ENCODE results near the gene CAB39.

CAB39 gene

DNA sequence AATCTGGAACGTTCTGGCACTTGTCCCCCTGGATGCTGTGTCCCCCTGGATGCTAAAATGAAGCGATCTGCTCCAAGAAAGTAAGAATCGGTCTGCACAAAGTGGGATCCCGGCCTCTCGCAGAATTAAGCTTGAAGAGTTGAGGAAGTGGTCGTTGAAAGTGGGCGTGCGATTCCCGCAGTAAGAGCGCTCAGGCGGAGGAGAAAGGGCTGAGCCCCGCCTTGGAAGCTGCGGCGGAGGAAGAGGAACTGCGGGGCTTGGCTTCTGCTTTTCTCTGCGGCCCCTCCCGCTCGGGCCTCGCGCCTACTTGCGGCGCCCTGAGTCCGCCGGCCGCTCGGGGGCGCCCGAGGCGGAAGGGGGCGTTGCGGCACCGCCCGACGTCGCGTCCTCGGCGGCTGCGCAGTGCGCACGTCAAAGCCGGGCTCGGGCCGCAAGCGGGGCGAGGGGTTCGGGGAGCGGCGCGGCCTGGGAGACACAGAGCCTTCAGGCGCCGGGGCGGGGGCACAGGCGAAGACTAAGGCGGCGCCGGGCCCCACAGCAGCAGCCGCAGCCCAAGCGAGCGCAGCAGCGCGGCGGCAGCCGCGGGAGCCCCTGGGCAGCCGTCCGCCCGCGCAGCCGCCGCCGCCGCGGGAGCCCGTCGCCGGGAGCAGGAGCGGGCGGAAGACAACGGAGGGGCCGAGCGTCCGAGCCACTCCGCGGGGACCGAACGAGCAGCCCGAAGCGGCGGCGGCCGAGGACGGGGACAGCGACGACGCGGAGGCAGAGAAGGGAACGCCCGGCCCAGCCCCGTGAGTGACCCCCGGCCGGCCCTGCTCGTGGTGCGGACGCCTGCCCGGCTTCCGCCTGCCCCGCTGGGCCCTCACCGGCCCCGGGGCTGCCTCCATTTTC lies at the start of gene CAB39:
Gene CAB39, plus strand, starts transcription at position 400 of the 888 bp plus-strand sequence. CDS start 47,160 bp downstream, outside the sequence.
- DNase-seq (ENCODE audit: low read depth in 2 of 2) = peak; percentile 72 to 81

DNA sequence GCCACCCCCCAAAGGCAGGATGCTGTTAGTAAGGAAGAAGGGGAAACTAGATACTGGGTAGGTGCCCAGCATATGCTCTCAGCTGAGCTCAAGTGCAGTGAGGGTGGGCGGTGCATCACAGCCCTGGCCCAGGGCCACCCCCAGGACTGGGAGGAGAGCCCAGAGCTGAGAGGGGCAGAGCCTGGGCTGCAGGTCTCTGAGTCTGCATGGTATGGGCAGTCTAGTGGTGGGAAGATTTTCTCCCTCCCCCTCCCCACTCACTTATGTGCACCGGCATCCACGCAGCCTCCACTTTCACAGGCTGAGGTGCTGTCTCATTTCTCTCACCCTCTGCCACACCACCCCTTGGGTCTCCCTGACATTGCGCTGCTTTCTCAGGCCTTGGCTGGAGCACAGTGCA lies 48.5 kb upstream of the CAB39 start:
- no peak for DNase-seq (ENCODE audit: low read depth in 2 of 2)

DNA sequence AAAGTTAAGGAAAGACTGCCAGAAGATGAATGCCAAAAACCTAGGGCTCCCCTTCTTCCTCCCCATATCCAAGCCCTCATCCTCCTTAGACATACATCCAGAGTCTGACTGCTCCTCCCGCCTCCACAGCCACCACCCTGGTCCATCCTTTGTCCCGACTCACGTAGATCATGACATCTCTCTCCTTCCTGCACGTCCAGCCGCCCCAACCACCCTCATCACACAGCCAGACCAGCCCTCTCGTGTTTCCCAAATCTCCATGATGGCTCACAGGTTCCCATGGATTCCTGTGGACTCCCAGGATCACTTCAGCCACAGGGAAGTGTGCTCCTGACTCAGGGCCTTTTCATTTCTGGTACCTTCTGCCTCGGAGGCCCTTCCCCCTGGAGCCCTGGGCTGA lies 47.8 kb upstream of the CAB39 start:
- no peak for DNase-seq (ENCODE audit: low read depth in 2 of 2)

DNA sequence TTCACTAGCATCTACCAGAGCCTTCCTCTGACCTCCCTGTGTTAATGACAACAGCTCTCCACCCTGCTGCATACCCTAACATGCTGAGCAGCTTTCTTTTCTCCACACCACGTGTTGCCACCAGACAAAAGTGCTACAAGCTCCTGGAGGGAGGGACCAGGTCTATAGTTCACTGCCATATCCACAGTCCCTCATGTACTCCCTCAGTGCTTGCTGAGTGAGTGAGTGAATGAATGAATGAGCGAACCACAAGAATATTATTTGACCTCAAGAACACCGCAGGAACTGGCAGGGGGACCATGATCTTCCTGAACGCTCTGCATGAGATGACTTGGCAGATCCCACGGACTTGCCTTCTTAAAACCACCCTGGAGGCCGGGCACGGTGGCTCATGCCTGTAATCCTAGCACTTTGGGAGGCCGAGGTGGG lies 47.4 kb upstream of the CAB39 start:
- DNase-seq (ENCODE audit: low read depth in 2 of 2) = no peak

DNA sequence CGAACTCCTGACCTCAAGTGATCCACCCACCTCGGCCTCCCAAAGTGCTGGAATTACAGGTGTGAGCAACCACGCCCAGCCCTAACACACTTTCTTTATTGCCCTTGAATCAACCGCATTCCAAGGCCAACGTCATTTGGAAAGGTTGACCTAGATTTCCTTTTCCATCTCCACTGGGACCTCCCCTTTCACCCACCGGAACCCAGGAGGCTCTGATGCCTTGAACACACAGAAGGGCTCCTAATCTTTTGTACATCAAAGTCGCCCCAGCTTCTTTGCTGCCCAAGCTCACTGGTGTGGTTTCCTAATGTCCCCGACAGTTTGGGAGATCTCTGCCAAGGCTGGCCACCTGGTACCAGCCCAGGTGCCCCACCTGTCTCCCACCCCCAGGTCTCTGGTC lies 46.2 kb upstream of the CAB39 start:
- DNase-seq (ENCODE audit: low read depth in 2 of 2) = no peak

DNA sequence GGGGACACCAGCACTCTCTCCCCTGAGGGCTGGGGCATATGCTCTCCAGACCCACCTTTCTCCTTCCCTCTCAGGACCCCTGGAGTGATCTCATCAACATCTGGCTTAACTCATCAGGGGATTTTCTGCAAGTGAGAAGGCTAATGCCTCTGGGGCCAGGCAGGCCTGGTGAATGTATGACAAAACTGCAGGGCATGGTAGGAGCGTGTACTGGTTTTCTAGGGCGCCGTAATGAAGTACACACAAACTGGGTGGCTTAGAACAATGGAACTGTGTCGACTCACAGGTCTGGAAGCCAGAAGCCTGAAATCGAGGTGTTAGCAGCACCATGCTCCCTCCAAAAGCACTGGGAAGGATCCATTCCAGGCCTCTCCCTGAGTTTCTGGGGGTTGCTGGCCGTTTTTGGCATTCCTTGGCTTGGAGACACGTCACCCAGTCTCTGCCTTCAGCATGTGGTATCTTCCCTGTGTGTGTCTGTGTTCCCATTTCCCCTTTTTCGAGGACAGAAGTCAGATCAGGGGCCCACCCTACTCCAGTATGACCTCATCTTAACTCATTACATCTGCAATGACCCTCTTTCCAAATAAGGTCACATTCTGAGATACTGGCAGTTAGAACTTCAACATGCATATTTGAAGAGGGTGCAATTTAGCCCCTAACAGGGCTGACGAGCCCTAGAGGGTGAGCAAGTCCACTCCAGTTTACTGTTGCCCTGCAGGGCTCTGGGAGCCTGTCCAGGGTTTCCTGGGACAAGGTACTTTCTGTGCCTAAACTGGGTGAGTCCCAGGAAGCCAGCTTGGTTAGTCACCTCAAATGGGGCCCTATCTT lies 45.5 kb upstream of the CAB39 start:
- no peak for DNase-seq (ENCODE audit: low read depth in 2 of 2)

DNA sequence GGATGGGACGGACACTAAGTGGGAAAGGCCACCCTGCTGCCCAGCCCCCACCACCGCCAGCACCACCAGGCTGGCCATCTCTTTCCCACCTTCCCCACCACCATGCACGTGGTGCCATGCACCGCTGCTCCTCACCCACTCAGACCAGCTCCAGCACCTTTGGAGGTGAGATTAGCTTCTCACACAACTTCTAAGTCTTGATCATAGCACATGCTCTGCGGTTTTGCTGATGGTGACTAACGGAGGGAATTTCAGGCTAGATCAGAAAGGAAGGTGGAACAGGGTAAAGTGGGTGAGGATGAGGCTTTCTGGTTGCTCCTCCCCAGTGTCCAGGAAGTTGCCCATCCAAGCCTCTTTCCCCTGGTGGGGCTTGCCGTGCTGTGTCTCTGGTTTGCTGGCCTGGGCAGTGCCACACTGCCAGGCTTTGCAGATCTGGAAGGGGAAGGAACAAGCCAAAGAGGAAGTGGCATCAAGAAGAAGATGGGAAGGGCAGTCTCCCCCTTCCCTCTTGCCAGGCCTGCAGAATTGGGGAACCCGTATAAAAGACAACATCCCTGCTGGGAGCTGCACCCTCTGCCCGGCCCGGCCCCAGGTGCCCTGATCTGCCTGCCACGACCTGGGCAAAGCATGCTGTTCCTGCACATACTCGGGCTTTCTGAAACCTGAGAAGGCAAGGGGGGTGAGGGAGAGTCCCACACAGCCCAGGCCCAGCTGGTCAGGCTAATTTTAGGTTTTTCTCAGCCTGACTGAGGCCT lies 44.3 kb upstream of the CAB39 start:
- DNase-seq (ENCODE audit: low read depth in 2 of 2) = no peak

DNA sequence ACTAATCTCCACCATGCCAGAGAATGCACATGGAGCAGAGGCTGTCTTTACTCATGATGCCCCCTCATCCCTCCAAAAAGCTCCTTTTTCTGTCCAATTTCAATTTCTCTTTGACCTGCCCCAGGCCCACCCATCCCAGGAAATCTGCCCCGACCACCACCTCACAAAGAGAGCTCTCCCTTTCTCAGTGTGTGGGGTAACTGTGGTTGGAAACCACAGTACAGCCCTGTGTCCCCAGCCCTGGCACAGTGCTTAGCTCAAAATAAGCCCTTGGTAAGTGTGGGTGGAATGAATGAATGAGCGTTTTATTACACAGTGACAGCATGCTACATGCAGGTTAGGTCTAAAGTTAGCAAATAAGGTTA lies 43.7 kb upstream of the CAB39 start:
- no peak for DNase-seq (ENCODE audit: low read depth in 2 of 2)

DNA sequence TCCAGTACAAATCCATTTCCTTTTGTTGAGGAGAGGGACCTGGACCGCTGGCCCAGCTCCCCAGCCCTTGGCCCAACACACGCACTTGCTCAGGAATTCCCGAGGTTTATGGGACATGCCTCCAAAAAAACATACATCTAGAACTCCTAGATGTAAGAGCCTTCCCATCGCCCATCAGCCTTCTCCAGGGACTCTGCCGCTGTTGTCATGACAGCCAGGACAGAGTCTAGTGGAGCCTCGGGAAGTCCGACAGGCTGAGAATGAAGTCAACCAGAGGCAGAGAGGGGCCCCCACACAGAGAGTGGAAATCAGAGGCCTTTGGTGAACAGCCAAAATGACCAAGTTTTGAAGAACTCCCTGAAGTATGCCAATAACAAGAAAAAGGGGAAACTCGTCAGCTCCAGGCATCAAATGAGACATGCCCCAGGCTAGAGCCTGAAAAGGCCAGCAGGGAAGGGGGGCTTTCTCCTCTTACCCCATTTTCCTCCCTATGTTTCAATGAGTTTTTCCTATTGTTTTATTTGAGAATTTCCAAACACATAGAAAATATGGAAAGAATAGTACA lies 43.2 kb upstream of the CAB39 start:
- no peak for DNase-seq (ENCODE audit: low read depth in 2 of 2)

DNA sequence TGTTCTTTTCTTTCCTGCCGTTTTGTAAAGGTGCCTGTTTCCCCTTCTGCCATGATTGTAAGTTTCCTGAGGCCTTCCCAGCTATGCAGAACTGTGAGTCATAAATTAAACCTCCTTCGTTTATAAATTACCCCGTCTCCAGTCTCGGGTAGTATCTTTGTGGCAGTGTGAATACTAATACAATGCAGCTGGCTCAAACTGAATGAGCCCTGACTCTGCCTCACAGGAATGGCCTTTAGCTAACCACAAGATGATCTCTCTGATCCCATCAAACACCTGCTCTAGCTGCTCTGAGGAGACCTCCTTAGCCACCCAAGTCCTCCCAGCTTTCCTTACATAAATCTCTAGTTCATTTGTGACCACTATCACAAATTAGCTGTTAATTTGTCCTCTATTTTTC lies 41.5 kb upstream of the CAB39 start:
- DNase-seq (ENCODE audit: low read depth in 2 of 2) = no peak

DNA sequence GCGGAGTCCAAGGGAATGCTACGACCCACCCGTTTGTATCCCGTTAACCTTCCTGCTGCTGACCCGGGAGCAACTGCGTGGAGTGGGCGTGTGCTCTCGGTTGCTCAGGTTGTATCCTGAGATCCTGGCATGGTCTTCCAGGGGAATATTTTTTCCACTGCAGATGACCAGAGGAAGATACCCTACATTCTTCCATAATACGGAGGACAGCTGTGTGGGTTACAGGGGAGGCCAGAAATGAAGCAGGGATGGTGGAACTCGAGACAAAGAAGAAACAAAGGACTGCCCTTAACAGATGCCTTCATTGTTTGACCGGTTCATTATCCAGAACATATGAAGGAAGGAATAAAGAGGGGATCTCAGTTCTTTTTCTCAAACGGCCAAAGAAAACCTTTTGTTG lies 39.8 kb upstream of the CAB39 start:
- DNase-seq (ENCODE audit: low read depth in 2 of 2) = no peak

DNA sequence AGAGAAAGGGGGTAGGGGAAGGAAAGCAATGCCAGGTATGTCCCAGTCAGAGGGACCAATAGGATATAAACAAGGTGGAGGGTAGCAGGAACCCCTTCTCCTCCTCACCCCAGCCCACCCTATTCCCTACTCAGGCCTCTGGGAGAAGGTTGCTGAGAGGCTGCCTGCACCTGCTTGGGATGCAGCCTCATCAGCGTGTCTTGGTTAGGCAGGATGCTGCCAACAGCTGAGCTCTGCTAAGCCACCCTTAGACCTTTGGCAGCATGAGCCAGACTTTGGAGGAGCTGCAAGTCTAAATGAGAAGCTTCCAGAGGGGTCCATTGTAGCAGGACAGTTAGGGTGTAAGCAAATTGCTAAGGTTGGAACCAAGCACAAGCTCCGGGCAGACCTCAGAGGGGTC lies 38.2 kb upstream of the CAB39 start:
- DNase-seq (ENCODE audit: low read depth in 2 of 2) = no peak

DNA sequence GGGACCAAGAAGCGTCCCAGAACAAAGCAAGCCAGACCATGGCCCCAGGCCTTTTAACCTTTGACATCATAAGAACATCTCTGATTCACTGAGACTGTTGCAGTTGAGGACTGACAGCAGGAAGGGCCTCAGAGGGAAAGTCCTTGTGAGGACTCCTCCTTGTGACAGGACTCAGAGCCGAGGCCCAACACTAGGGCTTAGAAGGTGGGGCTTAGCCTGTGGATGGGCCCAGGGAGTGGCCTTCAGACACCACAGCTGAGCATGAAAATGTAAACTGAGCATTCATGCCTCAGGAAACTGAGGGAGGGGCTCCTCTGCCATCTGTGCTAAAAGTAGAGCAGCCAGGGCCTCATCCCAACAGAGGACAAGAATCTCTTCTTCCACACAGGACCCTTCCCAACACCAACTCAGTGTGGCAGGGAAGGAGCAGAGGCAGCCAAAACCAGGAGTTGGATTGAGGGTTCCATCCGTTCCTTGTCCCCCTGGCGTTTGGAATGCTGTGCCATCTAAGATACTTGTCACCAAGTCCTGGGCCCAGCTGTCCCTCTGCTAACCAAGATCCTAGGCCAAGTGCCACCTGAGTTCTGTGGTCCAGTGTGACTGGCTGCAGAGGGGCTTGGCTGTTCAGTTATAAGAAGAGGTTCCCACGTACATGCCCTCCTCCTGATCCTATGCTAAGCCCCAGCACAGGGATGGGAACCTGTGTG lies 37.5 kb upstream of the CAB39 start:
- no peak for DNase-seq (ENCODE audit: low read depth in 2 of 2)

DNA sequence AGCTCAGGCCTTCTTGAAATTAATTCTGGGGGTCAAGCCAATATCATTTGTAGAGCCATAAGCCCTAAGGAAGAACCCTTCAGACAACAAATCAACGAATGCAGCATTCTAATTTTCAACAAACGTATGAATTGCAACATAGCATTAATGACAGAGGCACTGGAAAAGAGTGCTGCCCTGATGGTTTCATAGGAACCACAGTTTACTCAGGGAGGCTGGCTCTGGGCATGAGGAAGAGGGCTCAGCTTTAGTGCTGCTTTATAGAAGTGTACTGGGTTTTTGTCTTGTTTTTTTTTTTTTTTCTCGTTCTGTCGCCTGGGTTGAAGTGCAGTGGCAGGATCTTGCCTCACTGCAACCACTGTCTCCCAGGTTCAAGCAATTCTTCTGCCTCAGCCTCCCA lies 36.1 kb upstream of the CAB39 start:
- no peak for DNase-seq (ENCODE audit: low read depth in 2 of 2)

DNA sequence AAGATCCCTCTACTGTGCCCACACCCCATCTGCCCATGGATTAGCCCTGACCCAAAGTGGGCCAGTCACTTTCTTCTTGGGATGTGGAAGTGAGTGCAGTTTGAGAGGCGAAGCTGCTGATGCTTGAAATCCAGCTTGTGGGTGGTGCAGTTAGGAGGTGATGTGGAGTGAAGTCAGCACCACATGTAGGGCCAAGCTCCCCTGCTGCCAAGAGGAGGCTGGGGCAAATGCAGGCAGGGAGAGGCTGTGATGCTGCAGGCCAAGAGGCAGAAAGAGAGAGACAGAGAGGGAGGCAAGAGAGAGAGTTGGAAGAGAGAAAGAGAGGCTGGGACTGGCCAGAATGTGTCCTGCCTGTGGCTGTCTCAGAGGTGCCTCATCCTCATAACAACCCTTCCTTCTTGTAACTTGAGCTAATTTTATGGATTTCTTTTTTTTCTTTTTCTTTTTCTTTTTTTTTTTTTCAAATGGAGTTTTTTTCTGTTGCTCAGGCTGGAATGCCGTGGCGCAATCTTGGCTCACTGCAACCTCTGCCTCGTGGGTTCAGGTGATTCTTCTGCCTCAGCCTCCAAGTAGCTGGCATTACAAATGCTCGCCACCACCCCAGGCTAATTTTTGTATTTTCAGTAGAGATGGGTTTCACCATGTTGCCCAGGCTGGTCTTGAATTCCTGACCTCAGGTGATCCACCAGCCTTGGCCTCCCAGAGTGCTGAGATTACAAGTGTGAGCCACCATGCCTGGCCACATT lies 35.3 kb upstream of the CAB39 start:
- DNase-seq (ENCODE audit: low read depth in 2 of 2) = no peak

DNA sequence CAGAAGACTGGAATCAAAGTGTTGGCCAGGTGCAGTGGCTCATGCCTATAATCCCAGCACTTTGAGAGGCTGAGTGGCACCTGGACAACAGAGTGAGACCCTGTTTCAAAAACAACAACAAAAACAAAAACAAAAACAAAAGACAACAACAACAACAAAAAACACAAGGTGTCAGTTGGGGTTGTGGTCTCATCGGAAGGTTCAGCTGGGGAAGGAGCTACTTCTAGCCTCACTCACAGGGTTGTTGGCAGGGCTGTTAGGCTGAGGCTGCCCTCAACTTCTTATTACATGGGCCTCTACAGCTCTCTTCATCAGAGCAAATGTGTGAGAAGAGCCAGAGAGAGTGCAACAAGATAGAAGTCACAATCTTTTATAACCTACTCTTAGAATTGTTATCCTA lies 34.6 kb upstream of the CAB39 start:
- no peak for DNase-seq (ENCODE audit: low read depth in 2 of 2)

DNA sequence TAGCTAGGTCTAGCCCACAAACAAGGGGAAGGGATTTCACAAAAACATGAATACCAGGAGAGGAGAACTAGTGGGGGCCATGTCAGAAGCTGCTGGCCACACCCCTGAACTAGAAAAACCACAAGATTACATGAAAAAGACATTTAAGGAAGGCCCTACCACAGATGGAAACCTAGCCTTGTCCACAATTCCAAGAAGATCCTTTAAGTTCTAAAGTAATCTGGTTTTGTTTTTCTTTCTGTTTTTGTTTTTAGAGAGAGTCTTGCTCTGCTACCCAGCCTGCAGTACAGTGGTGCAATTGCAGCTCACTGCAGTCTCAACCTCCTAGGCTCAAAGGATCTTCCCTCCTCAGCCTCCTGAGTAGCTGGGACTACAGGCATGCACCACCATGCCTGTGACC lies 34.2 kb upstream of the CAB39 start:
- no peak for DNase-seq (ENCODE audit: low read depth in 2 of 2)

DNA sequence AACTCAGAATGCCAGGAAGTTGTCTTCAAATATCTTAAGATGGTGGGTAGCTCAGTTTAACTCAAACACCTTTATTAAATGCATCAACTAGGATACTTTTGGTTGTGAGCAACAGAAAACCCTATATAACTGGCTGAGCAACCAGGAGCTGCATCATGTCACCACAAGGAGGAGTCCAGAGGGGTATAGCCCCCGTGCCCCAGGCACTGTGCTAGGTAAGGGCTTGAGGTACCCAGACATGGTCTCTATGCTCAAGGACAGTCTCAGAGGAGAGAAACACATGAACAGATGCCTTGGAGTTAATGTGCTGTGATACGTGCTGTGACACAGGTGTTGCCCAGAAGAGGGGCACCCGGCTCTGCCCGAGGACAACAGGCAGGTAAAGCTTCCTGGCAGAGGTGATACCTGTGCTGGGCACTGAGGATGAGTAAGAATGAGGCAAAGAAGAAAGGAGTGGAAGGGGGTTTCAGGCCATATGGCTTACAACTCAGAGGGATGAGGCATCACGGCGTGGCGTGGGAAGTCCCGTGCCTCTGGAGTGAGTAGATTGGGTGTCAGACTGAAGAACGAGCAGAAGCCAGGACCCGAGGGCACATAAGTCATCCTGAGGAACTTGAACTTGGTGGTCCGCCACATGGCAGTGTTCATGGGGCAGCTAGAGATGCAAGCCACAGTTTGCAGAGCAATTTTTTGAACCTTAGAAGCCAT lies 32.0 kb upstream of the CAB39 start:
- DNase-seq (ENCODE audit: low read depth in 2 of 2) = no peak

DNA sequence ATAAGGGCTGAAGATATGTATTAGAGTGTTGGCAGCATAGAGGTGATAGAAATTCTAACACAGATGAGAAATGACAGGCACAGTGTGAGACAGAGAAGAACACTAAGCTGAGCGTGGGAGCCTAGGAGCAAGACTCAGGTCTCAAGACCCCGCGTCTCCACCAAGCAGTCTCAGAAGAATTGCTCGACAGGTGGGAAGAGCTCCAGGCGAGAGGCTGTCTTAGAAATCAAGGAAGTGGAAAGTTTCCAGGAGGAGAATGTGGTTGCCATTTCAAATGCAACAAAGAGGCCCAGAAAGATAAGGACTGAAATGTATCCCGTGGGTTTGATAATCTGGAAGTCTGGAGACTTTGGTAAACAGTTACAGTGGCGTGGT lies 31.5 kb upstream of the CAB39 start:
- no peak for DNase-seq (ENCODE audit: low read depth in 2 of 2)

DNA sequence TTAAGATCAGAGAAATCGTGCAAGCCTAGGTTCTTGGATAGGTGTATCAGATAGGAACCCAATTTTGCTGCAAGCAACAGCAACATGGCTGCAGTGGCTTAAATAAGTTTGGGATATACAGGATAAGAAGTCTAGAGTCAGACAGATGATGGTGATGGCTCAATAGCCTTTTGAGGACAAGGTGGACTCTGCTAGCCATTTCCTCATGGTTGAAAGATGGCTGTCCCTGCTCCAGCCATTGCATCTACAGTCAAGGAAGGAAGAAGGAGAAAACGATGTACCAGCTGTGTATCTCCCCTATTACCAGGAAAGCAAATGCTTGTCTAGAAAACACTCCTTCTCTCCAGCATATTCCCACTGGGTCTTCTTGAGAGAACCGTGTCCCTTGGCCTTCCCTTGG lies 30.1 kb upstream of the CAB39 start:
- no peak for DNase-seq (ENCODE audit: low read depth in 2 of 2)

Data from stimulated activated CD4-positive, alpha-beta T cell treated with anti-CD3 and anti-CD28 coated beads, Interleukin-15, amount 100 ng/mL, for 48 hours (primary cell).